ENCODE measurements around the gene URAD. TPM values are rescaled to one million over a fixed set of nuclear protein-coding genes. Genes with fewer than 3 reads are reported as not detected.

URAD gene
- total RNA-seq, 6 donors from 2014 or later = 0.27 TPM; not detected in 5

- ATAC-seq (ENCODE audit: low FRiP score in 2 of 2) (no peak), DNase-seq (no peak)
- Histone ChIP-seq H3K27ac (no peak overlapping the region), H3K36me3 (no peaks in the 10 kb centered on the region), H3K4me3 (no peak overlapping the region), H3K27me3 (peaks cover 0 to 77% (median 40%) of the 10 kb centered on the region in 4 donors), H3K9me3 (no peaks in the 10 kb centered on the region), H3K4me1 (peaks cover 20 to 30% (median 24%) of the 10 kb centered on the region in 4 donors)
- 4 to 8% methylated on average over 21 to 36 of the region's 51 CpGs for WGBS, 2 donors
- TF ChIP-seq POLR2A (IDR thresholded peaks at IDR 0.05) (no peak), POLR2AphosphoS5 (IDR thresholded peaks at IDR 0.05) (no peak), CTCF (IDR thresholded peaks at IDR 0.05) (no peak), EP300 (IDR thresholded peaks at IDR 0.05) (no peak)
Measured at GRCh38 chr13:27975564-27976361, 12.7 kb downstream of the URAD start.

- Histone ChIP-seq H3K36me3 (no peaks in the 10 kb centered on the region), H3K4me3 (no peak overlapping the region), H3K27me3 (peaks cover 0 to 76% (median 39%) of the 10 kb centered on the region in 4 donors), H3K4me1 (peaks cover 10 to 30% (median 12%) of the 10 kb centered on the region in 4 donors), H3K27ac (no peak overlapping the region), H3K9me3 (no peaks in the 10 kb centered on the region)
- TF ChIP-seq CTCF (IDR thresholded peaks at IDR 0.05) = no peak
- no peak for TF ChIP-seq POLR2A (IDR thresholded peaks at IDR 0.05)
- no peak for TF ChIP-seq POLR2AphosphoS5 (IDR thresholded peaks at IDR 0.05)
- no peak for TF ChIP-seq EP300 (IDR thresholded peaks at IDR 0.05)
- DNase-seq (no peak), ATAC-seq (ENCODE audit: low FRiP score in 2 of 2) (no peak)
- 13 to 18% methylated on average over 7 of the region's 7 CpGs for WGBS, 2 donors
Measured at GRCh38 chr13:27973961-27974662, 14.4 kb downstream of the URAD start.

- peaks cover 10 to 35% (median 16%) of the 10 kb centered on the region in 4 donors for H3K4me1 ChIP-seq
- no peak for DNase-seq
- H3K4me3 ChIP-seq = no peak overlapping the region
- H3K27ac ChIP-seq = no peak overlapping the region
- ATAC-seq (ENCODE audit: low FRiP score in 2 of 2) = no peak
- no peaks in the 10 kb centered on the region for H3K9me3 ChIP-seq
- 7 to 48% methylated on average over 3 to 5 of the region's 5 CpGs for WGBS, 2 donors
- no peak for TF ChIP-seq POLR2A (IDR thresholded peaks at IDR 0.05)
- TF ChIP-seq CTCF (IDR thresholded peaks at IDR 0.05) = no peak
- no peak for TF ChIP-seq EP300 (IDR thresholded peaks at IDR 0.05)
- no peak for TF ChIP-seq POLR2AphosphoS5 (IDR thresholded peaks at IDR 0.05)
- H3K27me3 ChIP-seq = peaks cover 3 to 76% (median 39%) of the 10 kb centered on the region in 4 donors
- H3K36me3 ChIP-seq = no peaks in the 10 kb centered on the region
Measured at GRCh38 chr13:27973291-27973690, 15.2 kb downstream of the URAD start.

- Histone ChIP-seq H3K4me1 (peaks cover 4 to 35% (median 17%) of the 10 kb centered on the region in 4 donors), H3K27ac (no peak overlapping the region), H3K27me3 (peaks cover 3 to 77% (median 40%) of the 10 kb centered on the region in 4 donors), H3K36me3 (no peaks in the 10 kb centered on the region), H3K4me3 (no peak overlapping the region), H3K9me3 (no peaks in the 10 kb centered on the region)
- TF ChIP-seq EP300 (IDR thresholded peaks at IDR 0.05) (no peak), POLR2A (IDR thresholded peaks at IDR 0.05) (no peak), CTCF (IDR thresholded peaks at IDR 0.05) (no peak), POLR2AphosphoS5 (IDR thresholded peaks at IDR 0.05) (no peak)
- DNase-seq (no peak), ATAC-seq (ENCODE audit: low FRiP score in 2 of 2) (no peak)
- WGBS, 2 donors = 52 to 62% methylated on average over 2 of the region's 2 CpGs
Measured at GRCh38 chr13:27972478-27972820, 16.0 kb downstream of the URAD start.

Measured in upper lobe of left lung (tissue), 6 donors.